Heart right ventricle (tissue), 16 donors: Measurements from ENCODE around the gene MMP24. TPM values are rescaled to one million over a fixed set of nuclear protein-coding genes. Genes with fewer than 3 reads are reported as not detected.

Experiments
- ATAC-seq, 8 donors: fragments of 200-7000 bp; cut with Tn5 transposase; one replicate each; pipeline ENCODE4 v1.9.1; 2020; ENCODE audit warnings: mild to moderate bottlenecking in 8 of 8, moderate library complexity in 8 of 8, moderate number of reproducible peaks in 1 of 8
- DNase-seq, 2 donors: peaks; one replicate each; pipeline ENCODE4 v3.0.0-alpha.2; 2020
- H3K27ac ChIP-seq, 10 donors: fragments of 200-600 bp; sonication (generic) in 2 of 10; one replicate each; pipeline versions ENCODE4 v1.5.0 to v1.8.0; 2020 to 2022; ENCODE audit warnings: mild to moderate bottlenecking in 3 of 10
- H3K27me3 ChIP-seq, 7 donors: fragments of 200-600 bp; one replicate each; pipeline ENCODE4 v1.8.0; 2021 to 2022; ENCODE audit warnings: mild to moderate bottlenecking in 2 of 7
- H3K36me3 ChIP-seq, 9 donors: fragments of 200-600 bp; sonication (generic) in 1 of 9; one replicate each; pipeline versions ENCODE4 v1.5.0 to v1.8.0; 2020 to 2022; ENCODE audit warnings: mild to moderate bottlenecking in 2 of 9
- H3K4me1 ChIP-seq, 9 donors: fragments of 200-600 bp; sonication (generic) in 1 of 9; one replicate each; pipeline versions ENCODE4 v1.5.0 to v1.8.0; 2020 to 2022; ENCODE audit warnings: mild to moderate bottlenecking in 4 of 9
- H3K4me3 ChIP-seq, 10 donors: fragments of 200-600 bp; sonication (generic) in 2 of 10; one replicate each; pipeline versions ENCODE4 v1.5.0 to v1.8.0; 2020 to 2022; ENCODE audit warnings: mild to moderate bottlenecking in 7 of 10, moderate library complexity in 2 of 10
- H3K9me3 ChIP-seq, 11 donors: fragments of 200-600 bp in 10 of 11; sonication (generic) in 2 of 11; one replicate each; pipeline versions ENCODE4 v1.5.0 to v1.8.0; 2013 to 2022; ENCODE audit warnings: mild to moderate bottlenecking in 2 of 11, control low read depth in 1 of 11, moderate library complexity in 1 of 11
- WGBS, 2 donors: extraction: QIAGEN DNeasy Blood & Tissue Kit; methylation state at CpG; one replicate each; pipeline ENCODE4 v1.1.7; 2013; ENCODE audit warnings: inconsistent platforms in 1 of 2; 5-methylcytosine and 5-hydroxymethylcytosine counted together
- intact Hi-C, 10 donors: fragments of 100-400 bp; cut with DNase I; formaldehyde crosslinking; loops; one replicate each; pipeline versions ENCODE4 v1.11.1 to v1.14.2; 2022
- polyA plus RNA-seq, 2 donors: library from polyadenylated mRNA; stranded (reverse); fragments of 200-250 nt; gene quantifications; one replicate each; pipeline ENCODE4 v1.2.3, GENCODE V29; 2013
- total RNA-seq, 10 donors: library from RNA; stranded (reverse); fragmentation: NEBNext Ultra II Directional in 3 of 10; extraction: Animal tissue kit (Norgen Biotek cat#: 25700) in 3 of 10; gene quantifications; one replicate each; pipeline versions ENCODE4 v1.2.1 to v1.2.4, GENCODE V29; 2021 to 2023
- TF ChIP-seq, protein P1 (sequence below), 9 donors: fragments of 200-600 bp; sonication (generic) in 2 of 9; IDR thresholded peaks; one replicate each; pipeline versions ENCODE4 v1.5.0 to v1.8.0; 2021 to 2022; ENCODE audit warnings: antibody characterized with exemption in 9 of 9, mild to moderate bottlenecking in 5 of 9, moderate library complexity in 1 of 9
- donor health status: Arrhythmogenic right ventricular cardiomyopathy.
- donor health status: ischemic (EF 13 %, LVEDD 7.1; RV severe dilation, severe dysfunction).
- donor health status: healthy with polysubstance abuse.
- donor health status: DM: no; HTN: yes; CAD: no.
- donor health status: DM: no; HTN: no; CAD: no.
- donor health status: ischemic (EF 25% LVEDD 6.9; RV normal size, moderate dysfunction).
- donor health status: ischemic (EF 25% LVEDD 5.7; RV mildly dilated, moderate dysfunction).
- donor health status: healthy.
- donor health status: DM: yes; HTN: yes; CAD: no.
- donor health status: Ischemic cardiomyopathy.
- donor health status: ischemic (EF 35%, LVEDD 5.7; RV mildly dilated, moderate dysfunction).
- donor health status: nonischemic (EF 11% LVEDD 7.7; RV severe dilation, severe dysfunction).
- donor health status: DM: yes; HTN: yes; CAD: no.
- donor health status: PGD.
- donor health status: ischemic (EF 29% LVEDD 5.4; RV normal size, mild dysfunction).
- donor health status: nonischemic (EF 23%, LVEDD 6.1; RV moderate dilation, normal function).

MMP24 gene
- total and polyA plus RNA-seq, 12 donors, result 0.09 to 1.2 (median 0.22) TPM; not detected in 1

DNA sequence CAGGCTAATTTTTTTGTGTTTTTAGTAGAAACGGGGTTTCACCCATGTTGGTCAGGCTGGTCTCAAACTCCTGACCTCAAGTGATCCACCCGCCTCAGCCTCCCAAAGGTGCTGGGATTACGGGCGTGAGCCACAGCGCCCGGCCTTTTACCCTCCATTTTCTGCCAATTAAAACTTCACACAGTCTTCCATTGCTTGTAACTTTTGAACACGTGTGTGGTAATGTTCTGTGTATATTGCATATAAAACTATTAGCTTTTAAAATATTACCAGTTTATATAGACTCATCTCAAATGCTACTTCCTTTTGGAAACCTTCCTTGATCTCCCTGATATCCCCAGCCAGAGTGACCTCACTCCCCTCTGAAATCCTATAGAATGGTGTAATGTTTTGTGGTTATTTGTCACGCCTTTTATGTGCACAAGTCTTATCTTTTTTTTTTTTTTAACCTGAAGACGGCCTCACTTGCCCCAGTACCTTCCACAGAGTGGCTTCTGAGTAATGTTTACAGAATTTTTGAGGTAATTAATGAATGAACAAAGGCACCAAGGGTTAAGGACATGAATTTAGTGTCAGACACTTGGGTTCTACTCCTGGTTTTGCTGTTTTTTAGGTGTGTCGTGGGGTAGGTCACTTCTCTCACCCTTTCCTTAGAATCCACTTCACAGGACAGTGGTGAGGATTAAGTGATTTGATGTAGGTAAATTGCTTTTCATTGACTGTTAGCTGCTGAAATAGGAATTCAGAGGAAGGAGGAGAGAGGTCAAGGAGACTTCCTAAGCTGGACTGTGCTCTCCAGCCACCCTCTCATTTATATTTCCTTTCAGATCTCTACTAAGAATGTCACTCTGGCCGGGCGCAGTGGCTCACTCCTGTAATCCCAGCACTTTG is 11.2 kb upstream of the MMP24 start:
- TF ChIP-seq, protein P1, sequence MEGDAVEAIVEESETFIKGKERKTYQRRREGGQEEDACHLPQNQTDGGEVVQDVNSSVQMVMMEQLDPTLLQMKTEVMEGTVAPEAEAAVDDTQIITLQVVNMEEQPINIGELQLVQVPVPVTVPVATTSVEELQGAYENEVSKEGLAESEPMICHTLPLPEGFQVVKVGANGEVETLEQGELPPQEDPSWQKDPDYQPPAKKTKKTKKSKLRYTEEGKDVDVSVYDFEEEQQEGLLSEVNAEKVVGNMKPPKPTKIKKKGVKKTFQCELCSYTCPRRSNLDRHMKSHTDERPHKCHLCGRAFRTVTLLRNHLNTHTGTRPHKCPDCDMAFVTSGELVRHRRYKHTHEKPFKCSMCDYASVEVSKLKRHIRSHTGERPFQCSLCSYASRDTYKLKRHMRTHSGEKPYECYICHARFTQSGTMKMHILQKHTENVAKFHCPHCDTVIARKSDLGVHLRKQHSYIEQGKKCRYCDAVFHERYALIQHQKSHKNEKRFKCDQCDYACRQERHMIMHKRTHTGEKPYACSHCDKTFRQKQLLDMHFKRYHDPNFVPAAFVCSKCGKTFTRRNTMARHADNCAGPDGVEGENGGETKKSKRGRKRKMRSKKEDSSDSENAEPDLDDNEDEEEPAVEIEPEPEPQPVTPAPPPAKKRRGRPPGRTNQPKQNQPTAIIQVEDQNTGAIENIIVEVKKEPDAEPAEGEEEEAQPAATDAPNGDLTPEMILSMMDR (IDR thresholded peaks at IDR 0.05), result no peak
- WGBS, 2 donors, result 88 to 91% methylated on average over 12 of the region's 12 CpGs
- Histone ChIP-seq H3K36me3 (peaks cover 0 to 53% (median 0%) of the 10 kb centered on the region in 9 donors), H3K4me1 (no peaks in the 10 kb centered on the region), H3K4me3 (no peak overlapping the region), H3K27ac (no peak overlapping the region), H3K27me3 (no peaks in the 10 kb centered on the region), H3K9me3 (no peaks in the 10 kb centered on the region)
- ATAC-seq, result no peak
- intact Hi-C loops, result loop anchor here in 2 of 10 donors (10.0 kb wide), 1 partner anchor 381 kb away; no protein-coding TSS in a partner anchor
- no peak for DNase-seq

DNA sequence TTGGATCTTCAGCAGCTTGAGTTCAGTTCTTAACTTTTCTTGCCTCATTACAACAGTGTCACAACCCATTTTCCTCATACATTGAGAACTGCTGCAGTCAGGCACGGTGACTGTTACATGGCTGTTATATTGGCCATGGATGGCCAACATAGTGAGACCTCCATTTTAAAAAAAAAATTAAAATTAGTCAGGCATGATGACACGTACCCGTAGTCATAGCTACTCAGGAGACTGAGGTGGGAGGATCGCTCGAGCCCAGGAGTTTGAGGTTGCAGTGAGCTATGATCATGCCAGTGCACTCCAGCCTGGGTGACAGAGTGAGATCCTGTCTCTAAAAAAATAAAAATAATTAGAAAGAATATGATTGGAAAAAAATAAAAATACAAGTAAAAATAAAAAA is 9.9 kb upstream of the MMP24 start:
- peaks cover 0 to 45% (median 0%) of the 10 kb centered on the region in 9 donors for H3K36me3 ChIP-seq
- H3K27ac ChIP-seq, result no peak overlapping the region
- WGBS, 2 donors, result 88 to 92% methylated on average over 5 of the region's 5 CpGs
- no peak for ATAC-seq
- intact Hi-C loops, result loop anchor here in 2 of 10 donors (10.0 kb wide), 1 partner anchor 382 kb away; no protein-coding TSS in a partner anchor
- no peak for DNase-seq
- no peaks in the 10 kb centered on the region for H3K4me1 ChIP-seq
- no peaks in the 10 kb centered on the region for H3K27me3 ChIP-seq
- H3K9me3 ChIP-seq, result no peaks in the 10 kb centered on the region
- no peak overlapping the region for H3K4me3 ChIP-seq
- TF ChIP-seq, protein P1 (IDR thresholded peaks at IDR 0.05), result no peak

DNA sequence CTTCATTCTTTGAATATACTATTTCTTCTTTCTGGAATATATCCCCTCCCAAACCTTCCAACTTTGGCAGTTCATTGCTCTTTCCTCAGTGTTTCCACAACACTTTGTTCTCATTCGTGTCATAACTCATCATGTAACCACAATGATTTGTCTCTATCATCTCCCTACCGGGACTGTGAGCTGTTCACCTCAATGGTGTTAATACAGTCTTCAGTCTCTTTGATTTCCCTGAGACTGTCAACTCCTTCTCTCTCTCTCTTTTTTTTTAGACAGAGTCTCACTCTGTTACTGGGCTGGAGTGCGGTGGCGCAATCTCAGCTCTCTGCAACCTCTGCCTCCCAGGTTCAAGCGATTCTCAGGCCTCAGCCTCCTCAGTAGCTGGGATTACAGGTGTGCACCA is 2.5 kb upstream of the MMP24 start:
- no peaks in the 10 kb centered on the region for H3K9me3 ChIP-seq
- H3K36me3 ChIP-seq, result no peaks in the 10 kb centered on the region
- peaks cover 0 to 13% (median 6%) of the 10 kb centered on the region in 9 donors for H3K4me1 ChIP-seq
- intact Hi-C loops, result no loop called here
- ATAC-seq (no peak), DNase-seq (no peak)
- WGBS, 2 donors, result 94 to 97% methylated on average over 5 of the region's 5 CpGs
- TF ChIP-seq, protein P1 (IDR thresholded peaks at IDR 0.05), result no peak
- H3K27ac ChIP-seq, result no peak overlapping the region
- no peak overlapping the region for H3K4me3 ChIP-seq
- H3K27me3 ChIP-seq, result peaks cover 0 to 34% (median 0%) of the 10 kb centered on the region in 7 donors

DNA sequence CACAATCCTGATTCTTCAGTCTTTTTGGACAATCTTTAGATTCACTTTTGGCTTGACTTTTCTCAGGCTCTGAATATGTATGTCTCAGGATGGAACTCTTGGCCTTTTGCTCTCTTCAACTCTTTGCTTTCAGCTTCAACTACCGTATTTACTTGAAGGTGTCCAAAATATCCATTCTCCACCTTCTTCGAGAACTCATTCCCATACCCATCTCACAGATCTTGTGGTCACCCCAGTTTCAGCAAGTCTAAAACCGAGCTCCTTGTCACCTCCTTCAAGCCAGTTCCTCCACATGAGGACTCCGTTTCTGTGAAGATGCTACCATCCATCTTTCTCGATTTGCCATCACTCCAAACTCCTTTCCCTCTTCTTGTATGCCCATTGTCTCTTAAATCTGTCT is 2.0 kb upstream of the MMP24 start:
- Histone ChIP-seq H3K4me1 (peaks cover 0 to 13% (median 6%) of the 10 kb centered on the region in 9 donors), H3K27me3 (peaks cover 0 to 37% (median 0%) of the 10 kb centered on the region in 7 donors), H3K9me3 (no peaks in the 10 kb centered on the region), H3K36me3 (no peaks in the 10 kb centered on the region), H3K27ac (no peak overlapping the region), H3K4me3 (no peak overlapping the region)
- TF ChIP-seq, protein P1 (IDR thresholded peaks at IDR 0.05), result no peak
- DNase-seq (no peak), ATAC-seq (no peak)
- intact Hi-C loops, result no loop called here
- WGBS, 2 donors, result 92 to 95% methylated on average over 5 of the region's 5 CpGs
